Uterus (tissue), 4 donors: ENCODE measurements around the gene SMURF1. TPM values are rescaled to one million over a fixed set of nuclear protein-coding genes. Genes with fewer than 3 reads are reported as not detected.

Source experiments
- DNase-seq, 2 donors: peaks; one replicate each; pipeline ENCODE4 v3.0.0-alpha.2; 2019 to 2020
- H3K27ac ChIP-seq, 2 donors: fragments of 200-600 bp; sonication (generic); 1 replicate in 1 of 2; 2 replicates in 1 of 2; pipeline ENCODE4 v1.5.1; 2016 to 2018
- H3K27me3 ChIP-seq, 2 donors: fragments of 200-600 bp; sonication (generic); one replicate each; pipeline ENCODE4 v1.5.1; 2018 to 2019; ENCODE audit warnings: control low read depth in 1 of 2
- H3K36me3 ChIP-seq, 2 donors: fragments of 200-600 bp; sonication (generic); one replicate each; pipeline ENCODE4 v1.5.1; 2019; ENCODE audit warnings: control low read depth in 1 of 2
- H3K4me1 ChIP-seq, 2 donors: fragments of 200-600 bp; sonication (generic); one replicate each; pipeline ENCODE4 v1.5.1; 2018 to 2019; ENCODE audit warnings: control low read depth in 1 of 2
- H3K4me3 ChIP-seq, 2 donors: fragments of 200-600 bp; sonication (generic); 1 replicate in 1 of 2; 2 replicates in 1 of 2; pipeline ENCODE4 v1.5.1; 2018 to 2019; ENCODE audit warnings: mild to moderate bottlenecking in 1 of 2
- H3K9me3 ChIP-seq, 2 donors: fragments of 200-600 bp; sonication (generic); one replicate each; pipeline ENCODE4 v1.5.1; 2019; ENCODE audit warnings: control low read depth in 1 of 2
- POLR2A ChIP-seq, 2 donors: fragments of 450-650 bp; IDR thresholded peaks; one replicate each; pipeline ENCODE4 v1.6.1; 2016; ENCODE audit warnings: antibody characterized with exemption in 2 of 2, mild to moderate bottlenecking in 1 of 2, moderate library complexity in 1 of 2
- intact Hi-C: fragments of 100-400 bp; cut with DNase I; formaldehyde crosslinking; loops from one replicate; pipeline ENCODE4 v1.15.1; 2023; ENCODE audit warnings: low total_unique reads
- total RNA-seq, 4 donors: library from RNA; depleted of rRNA in 3 of 4; stranded (reverse); fragments of >200 nt in 3 of 4; gene quantifications; one replicate each; pipeline versions ENCODE4 v1.1.0 to v1.2.4, GENCODE V29; 2014 to 2023
- TF ChIP-seq, protein P1 (sequence below), 4 experiments: fragments of 200-600 bp in 2 of 4; fragments of 450-650 bp in 2 of 4; sonication (generic) in 2 of 4; IDR thresholded peaks; one replicate each; pipeline ENCODE4 v1.5.1; 2016 to 2019; ENCODE audit warnings: antibody characterized with exemption in 4 of 4, mild to moderate bottlenecking in 2 of 4, moderate library complexity in 1 of 4
- donor health status: DM: yes; HTN: yes; CAD: no.

Gene SMURF1
- total RNA-seq, 4 donors from 2014 or later = 14.4 to 39.5 (median 26.2) TPM

DNA sequence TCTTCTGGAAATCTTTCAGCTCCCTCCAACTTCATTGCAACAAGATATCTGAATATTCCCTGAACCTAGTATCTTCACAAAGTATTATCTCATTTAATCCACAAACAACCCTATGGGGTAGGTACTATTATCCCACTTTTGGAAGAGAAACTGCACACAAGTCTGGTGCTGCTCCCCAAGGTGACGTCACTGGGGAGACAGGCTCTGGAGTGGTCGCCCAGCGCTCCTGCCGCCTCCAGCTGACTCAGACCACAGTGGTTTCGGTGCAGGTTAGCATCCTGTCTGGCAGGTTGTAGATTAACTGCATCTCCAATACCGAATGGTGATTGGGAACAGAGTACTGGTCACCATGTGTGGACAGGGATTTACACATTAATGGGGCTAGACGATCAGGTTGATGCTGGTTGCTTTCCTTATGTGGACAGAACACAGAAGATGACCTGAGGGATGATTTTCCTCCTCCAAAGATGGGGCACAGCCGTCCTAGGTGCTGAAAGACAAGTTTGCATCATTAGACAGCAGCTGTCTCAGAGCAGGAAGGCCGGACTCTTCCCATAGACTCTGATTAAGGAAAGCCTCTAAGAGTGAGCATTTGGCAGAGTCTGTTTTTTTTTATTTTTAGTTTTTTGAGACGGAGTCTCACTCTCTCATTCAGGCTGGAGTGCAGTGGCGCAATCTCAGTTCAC lies 137.0 kb downstream of the SMURF1 start:
- no peak overlapping the region for H3K4me3 ChIP-seq
- intact Hi-C loops = no loop called here
- no peaks in the 10 kb centered on the region for H3K4me1 ChIP-seq
- H3K9me3 ChIP-seq = no peaks in the 10 kb centered on the region
- H3K27me3 ChIP-seq = no peaks in the 10 kb centered on the region
- H3K27ac ChIP-seq = no peak overlapping the region
- H3K36me3 ChIP-seq = no peaks in the 10 kb centered on the region
- no peak for DNase-seq
- TF ChIP-seq POLR2A (IDR thresholded peaks at IDR 0.05) = no peak
- TF ChIP-seq, protein P1, sequence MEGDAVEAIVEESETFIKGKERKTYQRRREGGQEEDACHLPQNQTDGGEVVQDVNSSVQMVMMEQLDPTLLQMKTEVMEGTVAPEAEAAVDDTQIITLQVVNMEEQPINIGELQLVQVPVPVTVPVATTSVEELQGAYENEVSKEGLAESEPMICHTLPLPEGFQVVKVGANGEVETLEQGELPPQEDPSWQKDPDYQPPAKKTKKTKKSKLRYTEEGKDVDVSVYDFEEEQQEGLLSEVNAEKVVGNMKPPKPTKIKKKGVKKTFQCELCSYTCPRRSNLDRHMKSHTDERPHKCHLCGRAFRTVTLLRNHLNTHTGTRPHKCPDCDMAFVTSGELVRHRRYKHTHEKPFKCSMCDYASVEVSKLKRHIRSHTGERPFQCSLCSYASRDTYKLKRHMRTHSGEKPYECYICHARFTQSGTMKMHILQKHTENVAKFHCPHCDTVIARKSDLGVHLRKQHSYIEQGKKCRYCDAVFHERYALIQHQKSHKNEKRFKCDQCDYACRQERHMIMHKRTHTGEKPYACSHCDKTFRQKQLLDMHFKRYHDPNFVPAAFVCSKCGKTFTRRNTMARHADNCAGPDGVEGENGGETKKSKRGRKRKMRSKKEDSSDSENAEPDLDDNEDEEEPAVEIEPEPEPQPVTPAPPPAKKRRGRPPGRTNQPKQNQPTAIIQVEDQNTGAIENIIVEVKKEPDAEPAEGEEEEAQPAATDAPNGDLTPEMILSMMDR (IDR thresholded peaks at IDR 0.05) = no peak

DNA sequence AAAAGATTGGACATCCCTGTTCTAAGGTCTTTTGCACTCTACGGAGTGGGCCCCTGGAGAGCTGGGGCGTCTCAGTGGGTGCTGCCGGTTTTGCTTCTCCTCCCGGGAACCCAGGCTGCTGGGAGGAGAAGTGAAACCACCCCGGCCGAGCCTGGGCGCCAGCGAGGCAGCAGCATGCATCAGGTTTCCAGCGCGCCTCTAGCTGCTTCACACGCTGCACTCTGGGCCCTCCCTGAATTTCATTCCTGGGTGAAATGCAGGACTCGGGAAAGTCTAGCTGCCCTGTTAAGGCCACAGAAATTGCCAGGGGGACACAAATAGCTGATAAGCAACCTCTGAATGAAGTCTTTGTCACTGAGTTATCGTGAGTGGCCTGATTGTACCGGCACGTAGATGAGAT lies 138.1 kb downstream of the SMURF1 start:
- Histone ChIP-seq H3K27me3 (no peaks in the 10 kb centered on the region), H3K36me3 (no peaks in the 10 kb centered on the region), H3K27ac (no peak overlapping the region), H3K9me3 (no peaks in the 10 kb centered on the region), H3K4me3 (no peak overlapping the region), H3K4me1 (no peaks in the 10 kb centered on the region)
- intact Hi-C loops = no loop called here
- TF ChIP-seq POLR2A (IDR thresholded peaks at IDR 0.05) = no peak
- TF ChIP-seq, protein P1 (IDR thresholded peaks at IDR 0.05) = no peak
- no peak for DNase-seq

DNA sequence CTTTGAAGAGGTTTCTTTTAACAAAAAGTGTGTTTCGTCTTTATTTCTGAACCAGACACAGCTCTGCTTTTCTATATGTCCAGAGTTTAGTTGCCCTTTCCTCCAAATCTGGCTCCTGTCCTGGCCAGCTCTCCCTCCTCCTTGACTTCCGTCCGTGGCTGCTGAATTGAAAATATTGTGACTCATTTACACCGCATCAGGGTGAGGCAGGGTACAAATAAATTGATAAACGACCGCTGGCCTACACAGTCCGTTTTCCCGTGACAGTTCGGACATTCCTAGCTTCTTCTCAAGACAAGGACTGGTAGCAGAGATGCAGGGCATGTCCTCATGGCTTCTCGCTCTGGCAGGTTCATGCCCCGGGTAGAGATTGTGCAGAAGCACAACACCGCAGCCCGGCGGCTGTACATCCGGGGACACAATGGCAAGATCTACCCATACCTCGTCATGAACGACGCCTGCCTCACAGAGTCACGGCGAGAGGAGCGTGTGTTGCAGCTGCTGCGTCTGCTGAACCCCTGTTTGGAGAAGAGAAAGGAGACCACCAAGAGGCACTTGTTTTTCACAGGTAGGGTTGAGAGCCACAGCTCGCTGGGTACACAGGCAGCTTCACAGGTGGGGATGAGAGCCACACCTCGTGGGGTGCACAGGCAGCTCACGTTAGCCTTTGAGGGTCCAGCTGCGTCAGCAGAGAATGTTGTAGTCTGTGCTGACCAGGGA lies 139.0 kb downstream of the SMURF1 start:
- no peak overlapping the region for H3K4me3 ChIP-seq
- DNase-seq = no peak
- no peaks in the 10 kb centered on the region for H3K4me1 ChIP-seq
- H3K27me3 ChIP-seq = no peaks in the 10 kb centered on the region
- H3K27ac ChIP-seq = no peak overlapping the region
- H3K9me3 ChIP-seq = no peaks in the 10 kb centered on the region
- TF ChIP-seq, protein P1 (IDR thresholded peaks at IDR 0.05) = no peak
- no peak for TF ChIP-seq POLR2A (IDR thresholded peaks at IDR 0.05)
- H3K36me3 ChIP-seq = no peaks in the 10 kb centered on the region
- intact Hi-C loops = no loop called here

DNA sequence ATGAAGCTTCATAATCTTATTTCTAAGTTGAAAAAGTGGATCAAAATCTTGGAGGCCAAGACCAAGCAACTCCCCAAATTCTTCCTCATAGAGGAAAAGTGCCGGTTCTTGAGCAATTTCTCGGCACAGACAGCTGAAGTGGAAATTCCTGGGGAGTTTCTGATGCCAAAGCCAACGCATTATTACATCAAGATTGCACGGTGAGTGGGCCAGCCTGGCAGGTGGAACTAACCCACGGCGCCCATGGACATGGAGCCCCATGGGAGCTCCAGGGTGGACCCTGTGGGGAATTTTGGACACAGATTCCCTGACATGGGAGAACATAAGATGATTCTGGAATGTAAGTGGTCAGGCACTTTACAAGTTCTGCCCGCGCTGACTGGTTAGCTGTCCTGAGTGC lies 139.7 kb downstream of the SMURF1 start:
- no peak for TF ChIP-seq POLR2A (IDR thresholded peaks at IDR 0.05)
- TF ChIP-seq, protein P1 (IDR thresholded peaks at IDR 0.05) = no peak
- Histone ChIP-seq H3K4me1 (no peaks in the 10 kb centered on the region), H3K36me3 (no peaks in the 10 kb centered on the region), H3K9me3 (no peaks in the 10 kb centered on the region), H3K27me3 (no peaks in the 10 kb centered on the region), H3K27ac (no peak overlapping the region), H3K4me3 (no peak overlapping the region)
- no peak for DNase-seq
- intact Hi-C loops = no loop called here

DNA sequence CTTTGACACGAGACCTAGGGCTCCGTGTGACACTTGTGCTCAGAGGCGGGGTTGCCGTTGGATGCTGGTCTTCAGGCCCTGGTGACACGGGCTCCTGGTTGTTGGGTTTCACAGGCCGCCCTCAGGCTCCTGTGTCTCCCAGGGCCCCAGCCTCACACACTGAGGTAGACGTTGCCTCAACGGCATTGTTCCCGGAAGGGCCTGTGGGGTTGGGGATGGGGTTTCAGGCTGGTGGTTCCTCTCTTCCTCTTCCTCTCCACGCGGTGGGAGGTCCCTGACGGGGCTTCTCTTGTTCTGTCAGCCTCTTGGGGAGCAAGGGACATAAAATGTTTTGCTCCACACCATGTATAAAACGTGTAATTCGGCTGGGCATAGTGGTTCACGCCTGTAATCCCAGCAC lies 140.5 kb downstream of the SMURF1 start:
- DNase-seq = no peak
- intact Hi-C loops = no loop called here
- Histone ChIP-seq H3K4me1 (no peaks in the 10 kb centered on the region), H3K27ac (no peak overlapping the region), H3K4me3 (no peak overlapping the region), H3K9me3 (no peaks in the 10 kb centered on the region), H3K27me3 (no peaks in the 10 kb centered on the region), H3K36me3 (no peaks in the 10 kb centered on the region)
- TF ChIP-seq, protein P1 (IDR thresholded peaks at IDR 0.05) = no peak
- no peak for TF ChIP-seq POLR2A (IDR thresholded peaks at IDR 0.05)
